Measurements from ENCODE around the gene SETDB1.

Gene SETDB1

DNA sequence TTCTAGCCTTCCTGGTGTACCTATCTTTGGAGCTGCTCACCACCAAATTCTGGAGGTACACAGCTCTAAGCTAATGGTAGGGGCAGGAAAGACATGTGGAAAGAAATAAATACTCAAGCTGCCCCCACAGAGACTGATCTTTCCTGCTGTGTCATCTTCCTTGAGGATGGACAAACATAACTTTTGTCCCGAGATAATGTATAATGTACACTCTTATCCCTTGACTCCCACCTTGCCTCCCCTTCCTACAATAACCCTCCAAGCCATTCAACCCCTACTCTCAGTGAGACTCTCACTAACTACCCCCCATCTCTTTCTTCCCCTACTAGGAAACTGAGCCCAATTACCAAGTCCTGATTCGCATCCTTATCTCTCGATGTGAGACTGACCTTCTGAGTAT lies 68.1 kb downstream of the SETDB1 start:
- H3K9me3 ChIP-seq (ENCODE audit: control insufficient read depth, insufficient read depth, low read depth, low read length), result no peaks in the 10 kb centered on the region
- no peak overlapping the region for H3K27ac ChIP-seq (ENCODE audit: low read depth, low read length)
- no peak overlapping the region for H3K4me3 ChIP-seq (ENCODE audit: low read depth, low read length)
- H3K9ac ChIP-seq (ENCODE audit: low read length), result no peak overlapping the region
- no peaks in the 10 kb centered on the region for H3K27me3 ChIP-seq (ENCODE audit: control insufficient read depth, insufficient read depth, low read length)
- H3K36me3 ChIP-seq (ENCODE audit: control insufficient read depth, insufficient read depth, low read length), result peaks cover 4% of the 10 kb centered on the region; the same call in 1 of the 2 replicates
- H3K4me1 ChIP-seq (ENCODE audit: control insufficient read depth, insufficient read depth, low read length), result 0 out of 2 replicates have a peak, but pooled peaks cover 4% of the 10 kb centered on the region

DNA sequence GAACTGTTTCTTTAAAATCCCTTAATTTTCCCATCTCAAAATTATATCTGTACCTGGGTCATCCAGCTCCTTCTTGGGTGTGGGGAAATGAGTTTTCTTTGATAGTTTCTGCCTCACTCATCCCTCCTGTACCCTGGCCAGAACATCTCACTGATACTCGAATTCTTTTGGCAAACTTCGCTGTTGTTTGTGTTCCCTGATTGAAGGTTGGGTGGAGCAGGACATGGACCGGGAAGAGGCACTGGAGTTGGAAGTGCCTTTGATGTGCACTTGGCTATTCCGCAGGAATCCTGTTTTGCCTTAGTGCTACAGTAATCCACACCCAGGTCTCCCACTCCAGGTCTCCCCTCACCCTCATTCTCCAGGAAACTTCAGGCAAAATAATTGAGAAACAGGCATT lies 69.3 kb downstream of the SETDB1 start:
- no peak overlapping the region for H3K4me3 ChIP-seq (ENCODE audit: low read depth, low read length)

DNA sequence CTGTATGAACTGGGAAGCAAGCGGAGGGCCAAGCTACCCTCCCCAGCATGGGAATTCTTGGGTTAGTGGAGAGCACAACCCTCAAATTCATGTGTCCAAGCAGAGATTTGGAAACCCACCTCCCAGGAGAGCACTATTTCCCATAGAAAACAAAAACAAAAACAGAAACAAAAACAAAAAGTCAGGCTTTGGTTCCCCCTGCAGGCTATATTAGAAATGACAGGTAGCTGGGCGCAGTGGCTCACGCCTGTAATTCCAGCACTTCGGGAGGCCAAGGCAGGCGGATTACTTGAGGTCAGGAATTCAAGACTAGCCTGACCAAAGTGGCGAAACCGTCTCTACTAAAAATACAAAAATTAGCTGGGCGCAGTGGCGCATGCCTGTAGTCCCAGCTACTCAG lies 69.7 kb downstream of the SETDB1 start:
- Histone ChIP-seq H3K27ac (ENCODE audit: low read depth, low read length) (no peak overlapping the region), H3K27me3 (ENCODE audit: control insufficient read depth, insufficient read depth, low read length) (no peaks in the 10 kb centered on the region), H3K4me3 (ENCODE audit: low read depth, low read length) (no peak overlapping the region), H3K36me3 (ENCODE audit: control insufficient read depth, insufficient read depth, low read length) (peaks cover 4% of the 10 kb centered on the region; the same call in 1 of the 2 replicates), H3K9ac (ENCODE audit: low read length) (no peak overlapping the region), H3K4me1 (ENCODE audit: control insufficient read depth, insufficient read depth, low read length) (0 out of 2 replicates have a peak, but pooled peaks cover 4% of the 10 kb centered on the region), H3K9me3 (ENCODE audit: control insufficient read depth, insufficient read depth, low read depth, low read length) (no peaks in the 10 kb centered on the region)

More for the DNA sequence above, 69.3 kb downstream of the SETDB1 start:
- H3K4me1 ChIP-seq (ENCODE audit: control insufficient read depth, insufficient read depth, low read length), result 0 out of 2 replicates have a peak, but pooled peaks cover 4% of the 10 kb centered on the region
- no peak overlapping the region for H3K27ac ChIP-seq (ENCODE audit: low read depth, low read length)
- no peaks in the 10 kb centered on the region for H3K9me3 ChIP-seq (ENCODE audit: control insufficient read depth, insufficient read depth, low read depth, low read length)
- H3K9ac ChIP-seq (ENCODE audit: low read length), result peak overlapping the region; percentile 9
- peaks cover 4% of the 10 kb centered on the region; the same call in 1 of the 2 replicates for H3K36me3 ChIP-seq (ENCODE audit: control insufficient read depth, insufficient read depth, low read length)
- no peaks in the 10 kb centered on the region for H3K27me3 ChIP-seq (ENCODE audit: control insufficient read depth, insufficient read depth, low read length)

DNA sequence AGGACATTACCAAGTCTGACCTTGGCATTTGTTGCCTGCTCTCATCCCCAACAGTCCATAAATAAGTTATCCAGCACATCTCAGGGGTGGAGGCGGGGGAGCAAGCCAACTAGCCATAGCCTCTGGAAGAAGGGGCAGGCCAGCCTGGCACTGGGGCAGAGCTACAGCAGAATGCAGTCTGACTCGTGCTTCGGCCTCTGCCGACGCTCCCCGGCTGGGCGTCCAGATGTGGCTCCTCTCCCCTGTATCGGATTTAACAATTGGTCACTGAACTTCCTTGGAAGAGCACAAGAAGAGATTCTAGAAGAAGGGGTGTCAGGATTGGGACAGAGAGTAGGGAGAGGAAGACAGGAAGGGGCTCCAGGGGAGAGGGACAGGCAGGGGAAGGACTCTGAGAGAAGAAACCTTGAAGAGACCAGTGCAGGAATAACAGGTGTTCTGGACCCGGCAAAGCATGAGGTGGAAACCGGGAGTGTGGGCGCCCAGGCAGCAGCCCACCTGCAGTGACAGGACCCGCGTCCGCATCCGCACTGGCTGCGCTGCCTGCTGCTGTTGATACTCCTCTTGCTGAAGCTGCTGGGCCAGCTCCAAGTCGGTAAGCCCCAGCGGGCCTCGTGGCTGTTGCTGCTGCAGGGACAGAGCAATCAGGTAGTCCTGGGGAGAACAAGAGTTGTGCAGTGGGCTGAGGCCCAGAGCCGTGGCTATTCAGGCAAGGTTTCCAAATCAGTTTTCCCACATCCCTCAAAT lies 71.1 kb downstream of the SETDB1 start:
- peaks cover 4% of the 10 kb centered on the region; the same call in 1 of the 2 replicates for H3K36me3 ChIP-seq (ENCODE audit: control insufficient read depth, insufficient read depth, low read length)
- H3K27ac ChIP-seq (ENCODE audit: low read depth, low read length), result no peak overlapping the region
- H3K9ac ChIP-seq (ENCODE audit: low read length), result no peak overlapping the region
- 0 out of 2 replicates have a peak, but pooled peaks cover 4% of the 10 kb centered on the region for H3K4me1 ChIP-seq (ENCODE audit: control insufficient read depth, insufficient read depth, low read length)
- no peak overlapping the region for H3K4me3 ChIP-seq (ENCODE audit: low read depth, low read length)
- no peaks in the 10 kb centered on the region for H3K9me3 ChIP-seq (ENCODE audit: control insufficient read depth, insufficient read depth, low read depth, low read length)
- H3K27me3 ChIP-seq (ENCODE audit: control insufficient read depth, insufficient read depth, low read length), result no peaks in the 10 kb centered on the region

DNA sequence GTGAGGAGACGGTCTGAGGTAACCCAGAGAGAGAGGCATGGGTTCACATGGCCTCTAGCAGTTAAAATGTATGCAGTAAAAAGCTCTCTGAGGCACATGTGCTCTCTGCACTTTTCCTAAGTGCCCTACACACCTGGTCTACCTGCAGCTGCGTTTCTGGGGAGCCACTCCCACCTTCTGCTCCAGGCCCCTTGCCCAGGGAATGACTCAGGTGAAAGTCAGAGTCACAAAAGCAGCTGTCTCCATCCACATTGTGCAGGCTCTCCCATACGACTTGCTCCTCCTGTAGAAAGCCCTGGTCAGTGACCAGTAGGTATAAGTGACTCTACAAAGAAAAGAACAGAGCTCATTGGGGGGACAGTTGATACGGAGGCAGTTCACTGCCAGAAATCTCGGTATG lies 71.8 kb downstream of the SETDB1 start:
- H3K27me3 ChIP-seq (ENCODE audit: control insufficient read depth, insufficient read depth, low read length), result no peaks in the 10 kb centered on the region
- no peak overlapping the region for H3K27ac ChIP-seq (ENCODE audit: low read depth, low read length)
- H3K9ac ChIP-seq (ENCODE audit: low read length), result no peak overlapping the region
- no peak overlapping the region for H3K4me3 ChIP-seq (ENCODE audit: low read depth, low read length)
- peaks cover 4% of the 10 kb centered on the region; the same call in 1 of the 2 replicates for H3K36me3 ChIP-seq (ENCODE audit: control insufficient read depth, insufficient read depth, low read length)
- 0 out of 2 replicates have a peak, but pooled peaks cover 4% of the 10 kb centered on the region for H3K4me1 ChIP-seq (ENCODE audit: control insufficient read depth, insufficient read depth, low read length)
- H3K9me3 ChIP-seq (ENCODE audit: control insufficient read depth, insufficient read depth, low read depth, low read length), result no peaks in the 10 kb centered on the region

DNA sequence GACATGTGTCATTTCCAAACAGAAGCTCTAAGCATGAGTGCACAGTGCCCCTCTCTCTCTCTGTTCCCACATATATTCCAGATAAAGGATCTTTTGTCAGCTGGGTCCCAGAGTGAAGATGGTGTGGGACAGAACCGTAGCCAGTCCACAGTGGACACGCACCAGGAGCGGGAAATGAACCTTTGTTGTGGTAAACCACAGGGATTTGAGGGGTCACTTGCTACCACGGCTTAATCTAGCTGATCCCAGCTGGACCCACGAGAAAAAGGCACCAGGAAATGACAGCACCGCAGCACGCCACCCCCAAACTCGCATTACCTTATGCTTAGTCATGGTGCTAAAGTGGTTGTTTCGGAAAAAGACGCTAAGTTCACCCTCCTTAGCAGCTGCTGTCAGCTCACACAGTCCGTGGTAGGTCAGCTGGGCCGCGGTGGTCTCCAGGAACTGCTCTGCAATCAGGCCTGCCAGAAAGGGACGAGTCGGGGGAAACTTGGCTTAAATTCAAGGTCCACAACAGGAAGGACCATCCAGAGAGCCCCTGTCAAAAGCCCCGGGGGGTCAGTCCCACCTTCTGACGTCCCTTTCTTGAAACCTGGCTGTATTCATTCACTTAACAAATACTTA lies 73.0 kb downstream of the SETDB1 start:
- Histone ChIP-seq H3K4me3 (ENCODE audit: low read depth, low read length) (no peak overlapping the region), H3K36me3 (ENCODE audit: control insufficient read depth, insufficient read depth, low read length) (peaks cover 4% of the 10 kb centered on the region; the same call in 1 of the 2 replicates), H3K27ac (ENCODE audit: low read depth, low read length) (no peak overlapping the region), H3K27me3 (ENCODE audit: control insufficient read depth, insufficient read depth, low read length) (no peaks in the 10 kb centered on the region), H3K9ac (ENCODE audit: low read length) (no peak overlapping the region), H3K4me1 (ENCODE audit: control insufficient read depth, insufficient read depth, low read length) (0 out of 2 replicates have a peak, but pooled peaks cover 4% of the 10 kb centered on the region), H3K9me3 (ENCODE audit: control insufficient read depth, insufficient read depth, low read depth, low read length) (no peaks in the 10 kb centered on the region)

- Histone ChIP-seq H3K27me3 (ENCODE audit: control insufficient read depth, insufficient read depth, low read length) (no peaks in the 10 kb centered on the region), H3K4me1 (ENCODE audit: control insufficient read depth, insufficient read depth, low read length) (0 out of 2 replicates have a peak, but pooled peaks cover 4% of the 10 kb centered on the region), H3K27ac (ENCODE audit: low read depth, low read length) (no peak overlapping the region), H3K4me3 (ENCODE audit: low read depth, low read length) (no peak overlapping the region), H3K9me3 (ENCODE audit: control insufficient read depth, insufficient read depth, low read depth, low read length) (no peaks in the 10 kb centered on the region), H3K9ac (ENCODE audit: low read length) (no peak overlapping the region), H3K36me3 (ENCODE audit: control insufficient read depth, insufficient read depth, low read length) (peaks cover 4% of the 10 kb centered on the region; the same call in 1 of the 2 replicates)
Observed at GRCh38 chr1:150999926-151000325, 73.8 kb downstream of the SETDB1 start.

GRCh38 chr1:151000408-151000807 lies 74.2 kb downstream of the SETDB1 start:
- H3K4me1 ChIP-seq (ENCODE audit: control insufficient read depth, insufficient read depth, low read length), result peaks cover 5% of the 10 kb centered on the region
- no peak overlapping the region for H3K27ac ChIP-seq (ENCODE audit: low read depth, low read length)
- H3K9ac ChIP-seq (ENCODE audit: low read length), result no peak overlapping the region
- no peaks in the 10 kb centered on the region for H3K9me3 ChIP-seq (ENCODE audit: control insufficient read depth, insufficient read depth, low read depth, low read length)
- H3K27me3 ChIP-seq (ENCODE audit: control insufficient read depth, insufficient read depth, low read length), result no peaks in the 10 kb centered on the region
- H3K4me3 ChIP-seq (ENCODE audit: low read depth, low read length), result no peak overlapping the region
- H3K36me3 ChIP-seq (ENCODE audit: control insufficient read depth, insufficient read depth, low read length), result peaks cover 4% of the 10 kb centered on the region; the same call in 1 of the 2 replicates

DNA sequence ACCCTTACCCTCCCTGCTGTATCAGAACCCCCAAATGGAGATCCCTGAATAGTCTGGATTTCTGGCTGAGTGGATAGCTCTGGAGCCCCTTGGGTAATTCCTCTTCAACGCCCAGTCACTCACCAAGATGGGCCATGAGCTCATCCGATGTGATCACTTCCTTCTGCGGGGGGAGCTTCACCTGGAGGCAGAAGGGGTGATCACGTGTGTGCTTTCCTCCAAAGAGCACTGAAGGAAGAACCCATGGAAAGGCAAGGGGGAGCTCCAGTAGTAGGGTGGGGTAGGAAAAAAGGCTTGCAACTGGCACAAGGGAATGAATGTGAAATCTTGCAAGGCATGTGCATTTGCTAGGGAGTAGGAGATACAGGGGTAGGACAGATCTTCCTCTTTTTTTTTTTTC lies 75.4 kb downstream of the SETDB1 start:
- Histone ChIP-seq H3K9me3 (ENCODE audit: control insufficient read depth, insufficient read depth, low read depth, low read length) (no peaks in the 10 kb centered on the region), H3K9ac (ENCODE audit: low read length) (no peak overlapping the region), H3K4me3 (ENCODE audit: low read depth, low read length) (no peak overlapping the region), H3K4me1 (ENCODE audit: control insufficient read depth, insufficient read depth, low read length) (peaks cover 13% of the 10 kb centered on the region), H3K27me3 (ENCODE audit: control insufficient read depth, insufficient read depth, low read length) (no peaks in the 10 kb centered on the region), H3K27ac (ENCODE audit: low read depth, low read length) (no peak overlapping the region), H3K36me3 (ENCODE audit: control insufficient read depth, insufficient read depth, low read length) (peaks cover 4% of the 10 kb centered on the region; the same call in 1 of the 2 replicates)

DNA sequence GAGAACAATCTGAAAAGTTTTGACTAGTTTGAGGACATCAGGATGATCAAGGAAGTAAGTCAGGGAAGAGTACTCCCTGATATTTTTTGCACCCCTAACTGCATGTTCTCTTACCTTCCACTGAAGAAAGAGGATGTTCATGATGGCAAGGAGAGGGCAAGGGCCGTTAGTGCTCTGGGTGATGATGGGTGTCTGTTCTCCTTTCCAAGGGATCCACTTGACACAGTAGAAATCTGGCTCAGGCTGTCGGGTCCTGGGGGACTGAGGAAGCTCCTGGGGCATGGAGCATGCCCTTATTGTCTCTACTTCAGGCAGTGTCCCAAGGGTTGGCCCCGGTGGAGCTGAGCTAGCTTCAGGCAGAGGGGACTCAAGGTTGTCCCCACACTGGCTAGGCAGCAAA lies 75.9 kb downstream of the SETDB1 start:
- H3K27me3 ChIP-seq (ENCODE audit: control insufficient read depth, insufficient read depth, low read length), result no peaks in the 10 kb centered on the region
- H3K27ac ChIP-seq (ENCODE audit: low read depth, low read length), result no peak overlapping the region
- H3K4me1 ChIP-seq (ENCODE audit: control insufficient read depth, insufficient read depth, low read length), result peaks cover 16% of the 10 kb centered on the region
- peaks cover under 1% of the 10 kb centered on the region; the same call in 1 of the 2 replicates for H3K36me3 ChIP-seq (ENCODE audit: control insufficient read depth, insufficient read depth, low read length)
- H3K9ac ChIP-seq (ENCODE audit: low read length), result no peak overlapping the region
- no peak overlapping the region for H3K4me3 ChIP-seq (ENCODE audit: low read depth, low read length)
- H3K9me3 ChIP-seq (ENCODE audit: control insufficient read depth, insufficient read depth, low read depth, low read length), result no peaks in the 10 kb centered on the region

- peaks cover 19% of the 10 kb centered on the region for H3K4me1 ChIP-seq (ENCODE audit: control insufficient read depth, insufficient read depth, low read length)
- H3K27ac ChIP-seq (ENCODE audit: low read depth, low read length), result no peak overlapping the region
- no peaks in the 10 kb centered on the region for H3K9me3 ChIP-seq (ENCODE audit: control insufficient read depth, insufficient read depth, low read depth, low read length)
- no peak overlapping the region for H3K4me3 ChIP-seq (ENCODE audit: low read depth, low read length)
- no peaks in the 10 kb centered on the region; the same call in 1 of the 2 replicates for H3K36me3 ChIP-seq (ENCODE audit: control insufficient read depth, insufficient read depth, low read length)
- H3K27me3 ChIP-seq (ENCODE audit: control insufficient read depth, insufficient read depth, low read length), result no peaks in the 10 kb centered on the region
- H3K9ac ChIP-seq (ENCODE audit: low read length), result no peak overlapping the region
Observed at GRCh38 chr1:151002611-151003010, 76.4 kb downstream of the SETDB1 start.

All from HUES6 (cell line).